GM19099 (cell line): ENCODE data around the gene CBX1.

Experiments used
- POLR2A ChIP-seq: IDR thresholded peaks from 3 replicates; pipeline ENCODE4 v1.6.1; 2011; ENCODE audit warnings: low read depth; ENCODE audit not compliant: insufficient read length; ENCODE audit errors: extremely low read depth

Gene CBX1

DNA sequence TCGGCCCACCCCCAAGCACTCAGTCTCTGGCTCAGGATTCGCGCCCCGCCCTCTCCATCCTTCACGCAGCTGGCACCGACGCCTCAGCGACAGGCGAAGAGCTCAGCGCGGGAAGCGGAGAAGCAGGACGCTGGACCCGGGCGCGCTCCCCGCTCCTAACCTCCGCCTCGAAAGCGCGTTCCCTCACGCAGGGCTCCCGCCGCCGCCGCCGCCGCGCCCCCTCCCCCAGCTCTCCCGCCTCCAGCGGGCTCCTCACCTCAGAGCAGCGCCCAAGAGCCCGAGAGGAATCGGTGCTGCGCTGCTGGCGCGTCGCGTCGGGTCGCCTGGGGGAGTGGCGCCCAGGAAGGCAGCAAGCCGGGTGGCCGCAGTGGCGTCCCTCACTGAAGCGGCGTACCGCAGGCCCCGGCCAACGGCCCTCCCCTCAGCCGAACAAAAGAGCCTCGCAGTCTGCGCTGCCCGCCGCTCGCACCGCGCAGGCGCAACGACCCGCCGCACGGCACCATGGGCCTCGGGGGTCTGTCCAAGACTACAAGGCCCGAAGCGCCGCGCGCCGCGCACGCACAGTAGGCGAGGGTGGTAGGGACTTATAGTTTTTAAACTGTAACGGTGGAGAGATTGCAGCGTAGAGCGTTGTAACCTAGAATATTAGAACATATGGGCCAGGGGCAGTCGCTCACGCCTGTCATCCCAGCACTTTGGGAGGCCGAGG is at the start of gene CBX1:
Gene CBX1, minus strand, starts transcription at position 467 of the 709 bp plus-strand sequence. CDS start 24,474 bp downstream, outside the sequence.
- TF ChIP-seq POLR2A = peak; percentile 64

DNA sequence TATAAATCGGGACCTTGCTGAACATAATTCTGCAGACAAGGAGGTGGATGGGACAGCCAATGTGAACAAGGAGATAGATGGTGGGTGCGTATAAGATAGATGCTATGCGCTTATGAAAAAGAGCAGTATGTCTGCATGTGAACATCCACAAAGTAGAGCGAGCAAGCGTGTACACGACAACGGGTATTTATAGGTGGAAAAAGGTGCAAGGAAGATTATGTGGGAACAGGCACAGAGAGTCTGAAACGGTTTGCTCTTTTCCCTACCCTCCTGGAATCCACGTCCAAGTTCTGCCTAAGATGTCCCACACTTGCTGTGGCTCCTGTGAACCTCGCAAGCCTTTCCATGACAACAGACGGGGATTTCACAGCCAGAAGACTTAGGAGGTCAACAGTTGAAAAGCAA is 49.3 kb upstream of the CBX1 start:
- TF ChIP-seq POLR2A = no peak

DNA sequence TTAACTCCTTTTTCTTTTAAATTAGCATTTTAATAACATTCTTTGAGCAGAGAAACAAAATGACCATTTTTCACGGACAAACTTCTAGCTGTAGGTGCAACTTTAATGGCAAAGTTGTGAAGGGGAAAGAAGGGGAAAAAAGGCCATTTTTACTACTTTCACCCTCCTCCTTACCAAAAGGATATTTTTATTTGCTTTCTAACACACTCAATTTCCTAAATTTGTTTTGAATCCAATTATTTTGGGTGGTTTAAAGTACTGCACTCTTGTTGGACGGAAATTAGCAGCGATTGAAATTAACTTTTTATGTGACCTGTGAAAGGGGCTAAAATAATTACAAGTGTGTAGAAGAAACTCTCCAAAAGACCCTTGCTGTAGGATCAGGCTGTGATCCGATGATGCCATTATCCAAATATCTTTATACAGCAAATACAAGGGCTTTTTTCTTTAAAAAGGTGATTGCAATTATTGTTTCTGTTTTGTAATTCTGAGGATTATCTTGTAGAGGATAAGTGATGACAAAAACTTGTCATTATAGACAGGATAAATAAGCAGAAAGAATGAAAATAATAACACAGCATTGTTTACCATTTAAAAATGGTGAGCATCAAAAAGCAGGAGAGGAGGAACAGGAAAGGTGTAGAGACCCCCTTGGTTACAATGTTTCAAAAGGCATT is 48.6 kb upstream of the CBX1 start:
- no peak for TF ChIP-seq POLR2A

DNA sequence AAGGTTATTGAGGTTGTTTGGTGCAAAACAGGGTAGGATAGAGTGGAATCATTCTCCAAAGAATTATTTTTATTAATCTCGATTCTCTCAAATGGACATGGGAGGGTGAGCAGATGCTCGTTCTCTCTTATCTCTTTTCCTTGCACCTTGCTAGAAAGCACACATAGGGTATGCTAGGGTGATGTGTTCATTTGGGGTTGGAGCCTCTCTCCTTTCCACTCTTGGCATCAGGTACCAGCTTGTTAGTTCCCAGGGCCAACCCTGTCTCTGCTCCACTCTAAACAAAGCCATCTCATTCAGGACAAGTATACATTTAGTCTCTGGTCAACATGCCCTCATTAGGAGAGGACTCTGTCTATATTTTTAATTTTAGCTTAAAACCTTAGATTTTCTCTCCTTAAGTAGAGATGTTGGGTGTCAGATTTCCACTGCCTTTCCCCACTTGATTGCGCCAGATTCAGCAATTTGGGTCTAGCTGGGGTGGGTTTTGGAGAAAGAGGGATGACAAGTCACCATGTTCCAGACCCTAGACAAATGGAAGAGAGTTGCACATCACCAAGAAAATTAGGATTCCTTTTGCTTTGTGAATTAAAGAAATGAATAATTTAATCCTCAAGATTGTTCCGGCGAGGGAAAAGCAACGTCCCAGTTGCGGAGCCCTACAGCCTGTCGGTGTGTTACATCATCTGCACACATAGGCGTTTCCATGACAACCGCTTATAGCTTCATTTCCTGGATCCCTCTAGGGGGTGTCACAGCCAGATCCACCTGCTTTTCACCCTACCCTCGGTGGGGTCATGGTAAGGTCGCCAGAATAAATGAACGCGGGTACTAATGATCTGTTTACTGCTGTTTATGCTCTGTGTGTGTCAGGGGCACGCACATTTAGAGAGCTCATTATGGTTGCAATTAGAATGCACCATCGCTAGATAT is 47.8 kb upstream of the CBX1 start:
- no peak for TF ChIP-seq POLR2A

DNA sequence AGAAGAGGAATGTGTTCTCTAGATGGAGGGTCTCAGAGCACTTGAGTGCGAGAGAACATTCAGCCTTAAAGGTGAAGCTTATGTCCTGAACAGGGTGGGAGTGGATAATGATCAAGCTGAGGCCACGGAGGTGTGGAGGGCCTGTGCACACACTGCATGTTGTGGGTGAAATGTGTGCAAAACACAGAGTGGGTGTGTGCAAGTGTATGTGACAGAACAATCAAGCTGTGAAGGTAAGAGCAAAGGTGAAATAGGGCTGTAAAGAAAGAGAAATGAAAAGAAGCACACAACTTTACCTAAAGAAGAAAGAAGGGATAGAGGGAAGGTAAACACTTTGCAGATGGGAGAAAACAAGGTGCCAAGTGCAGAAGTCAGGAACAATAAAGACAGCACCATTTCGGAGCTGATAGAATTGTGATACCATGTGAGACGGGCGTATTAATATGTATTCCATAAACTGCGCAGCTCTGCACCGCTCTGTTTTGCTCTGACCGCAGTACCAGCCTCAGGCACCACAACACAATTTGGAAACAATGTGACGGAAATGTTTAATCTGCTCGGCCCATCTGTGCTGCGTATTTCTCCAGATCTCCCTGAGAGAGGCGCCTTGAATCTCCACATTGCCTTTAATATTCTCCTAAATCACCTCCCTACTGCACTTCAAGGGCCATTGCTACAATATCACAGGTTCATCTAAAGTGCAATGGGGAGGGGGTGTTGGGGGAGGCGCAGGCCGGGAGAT is 46.9 kb upstream of the CBX1 start:
- TF ChIP-seq POLR2A = no peak

DNA sequence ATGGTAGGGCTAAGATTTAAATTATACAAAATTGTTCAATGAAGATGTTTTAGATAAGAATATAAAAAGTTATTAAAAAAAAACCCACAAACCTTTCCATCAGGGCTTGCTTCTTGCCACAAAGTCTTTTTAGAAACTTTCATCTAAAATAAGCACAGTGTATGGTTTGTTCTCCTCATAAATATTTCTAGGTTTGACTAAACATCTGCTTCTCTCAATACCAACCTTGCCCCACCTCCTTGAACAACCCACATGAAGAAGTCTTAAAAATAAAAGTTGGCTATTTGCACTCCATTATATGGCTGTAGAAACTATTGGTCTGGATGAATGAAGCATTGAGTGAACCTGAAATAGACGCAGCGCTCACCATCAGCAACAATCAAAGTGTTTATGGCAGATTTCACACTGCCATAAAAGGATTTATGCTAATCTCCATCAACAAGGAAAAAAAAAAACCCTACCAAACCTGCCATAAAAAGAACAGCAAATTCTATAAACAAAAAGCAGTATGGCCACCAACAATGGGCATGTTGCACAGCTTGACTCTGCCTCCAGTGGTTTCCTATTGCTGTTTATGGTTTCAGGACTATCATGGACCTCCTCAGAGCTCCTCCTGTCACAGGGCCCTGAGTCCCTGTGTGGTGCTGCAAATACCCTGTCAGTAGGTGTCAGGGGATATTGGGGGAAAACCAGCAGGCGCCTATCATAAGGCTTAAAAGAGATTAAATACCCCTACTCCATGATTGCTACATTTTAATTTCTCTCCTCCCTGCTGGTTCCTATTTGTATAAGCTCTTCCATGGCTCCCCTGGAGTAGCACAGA is 43.9 kb upstream of the CBX1 start:
- TF ChIP-seq POLR2A = no peak

DNA sequence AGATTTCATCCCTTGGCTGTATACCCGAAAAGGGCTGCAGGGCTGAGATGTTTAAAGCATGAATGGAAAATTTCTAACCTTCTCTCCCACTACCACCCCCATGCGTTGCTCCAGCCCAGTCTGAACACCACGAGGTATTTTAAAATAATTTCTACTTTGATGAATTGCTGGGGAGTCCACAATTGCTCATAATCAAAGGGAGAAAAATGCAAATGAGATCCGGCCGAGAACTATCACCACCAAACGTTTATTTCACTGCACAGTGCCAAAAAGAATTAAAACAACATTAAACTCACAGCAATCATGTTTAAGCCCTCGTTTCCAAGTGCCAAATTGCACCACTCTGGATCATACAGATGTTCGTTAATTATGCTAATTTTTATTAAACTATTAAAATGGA is 43.0 kb upstream of the CBX1 start:
- TF ChIP-seq POLR2A = no peak

DNA sequence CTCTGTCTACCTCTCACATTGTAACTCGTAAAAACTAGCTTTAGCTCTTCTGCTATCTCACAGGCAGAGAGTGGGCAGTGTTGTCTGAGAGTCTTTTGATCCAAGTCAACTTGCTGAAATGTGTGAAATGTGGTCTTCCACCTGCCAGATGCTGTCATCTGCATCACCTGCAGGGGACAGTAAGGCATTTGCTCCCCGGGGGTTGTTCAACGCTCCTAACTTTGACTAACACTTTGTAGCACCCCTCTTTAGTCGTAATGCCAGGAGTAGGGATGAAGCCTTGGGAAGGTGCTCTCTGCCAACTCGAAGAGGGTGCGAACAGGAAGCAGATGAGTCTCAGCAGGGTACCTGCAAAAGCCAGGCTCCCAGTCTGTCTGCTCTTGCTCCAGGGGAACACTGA is 42.4 kb upstream of the CBX1 start:
- no peak for TF ChIP-seq POLR2A

DNA sequence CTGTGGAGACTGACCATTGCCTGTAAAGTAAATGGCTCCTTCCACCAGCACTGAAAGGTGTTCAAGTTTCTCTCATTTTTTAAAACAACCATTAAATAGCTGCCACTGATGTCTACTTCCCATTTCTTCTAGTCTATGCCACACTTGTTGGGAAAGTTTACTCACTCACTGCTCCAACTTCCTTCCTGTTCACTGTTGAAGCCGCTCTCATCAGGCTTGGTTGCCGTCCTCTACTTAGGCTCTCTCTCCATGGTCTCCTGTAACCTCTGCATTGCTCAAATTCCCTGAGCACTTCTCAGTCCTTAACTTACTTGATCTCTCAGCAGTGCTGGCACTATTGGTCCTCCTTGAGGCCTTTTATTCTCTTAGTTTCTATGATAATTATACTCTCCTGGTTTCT is 38.7 kb upstream of the CBX1 start:
- no peak for TF ChIP-seq POLR2A

DNA sequence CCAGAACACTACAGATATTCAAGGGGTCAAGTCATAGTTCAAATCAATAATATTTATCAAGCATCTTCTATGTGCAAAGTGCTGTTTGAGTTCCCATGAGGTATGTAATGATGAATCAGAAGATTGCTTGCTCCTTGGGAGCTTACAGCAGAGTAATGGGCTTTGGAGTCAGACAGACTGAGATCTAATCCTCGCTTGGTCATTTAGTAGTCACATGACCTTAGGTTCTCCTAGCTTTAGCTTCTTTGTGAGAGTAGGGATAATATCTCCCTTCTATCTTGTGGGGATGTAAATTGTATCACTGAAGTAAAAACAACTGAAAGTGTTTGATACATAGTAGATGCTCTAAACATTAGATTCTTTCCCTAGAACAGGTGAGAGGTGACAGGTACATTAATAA is 36.4 kb upstream of the CBX1 start:
- no peak for TF ChIP-seq POLR2A

DNA sequence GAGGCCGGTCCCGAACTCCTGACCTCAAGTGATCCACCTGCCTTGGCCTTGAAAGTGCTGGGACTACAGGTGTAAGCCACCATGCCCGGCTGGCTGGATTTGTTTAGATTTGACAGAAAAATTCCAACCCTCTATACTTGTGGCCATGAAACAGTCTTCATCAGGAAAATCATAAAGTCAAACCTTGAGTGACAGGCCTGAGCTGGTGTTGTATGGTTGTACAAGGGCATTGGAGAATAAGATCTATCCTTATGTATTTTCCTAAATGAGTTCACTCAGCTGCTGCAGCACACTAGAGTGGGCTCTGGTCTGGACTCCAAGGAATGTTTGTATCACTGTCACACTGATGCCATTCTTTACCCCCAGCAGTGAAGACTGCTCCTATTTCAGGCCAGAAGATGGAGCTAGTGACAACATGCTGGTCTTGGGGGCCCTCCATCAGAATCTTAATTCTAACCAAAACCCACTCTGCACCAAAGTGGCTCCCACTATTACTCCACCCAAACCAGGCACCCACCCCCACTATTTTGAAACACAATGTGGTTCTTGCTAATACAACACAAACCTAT is 33.7 kb upstream of the CBX1 start:
- no peak for TF ChIP-seq POLR2A

DNA sequence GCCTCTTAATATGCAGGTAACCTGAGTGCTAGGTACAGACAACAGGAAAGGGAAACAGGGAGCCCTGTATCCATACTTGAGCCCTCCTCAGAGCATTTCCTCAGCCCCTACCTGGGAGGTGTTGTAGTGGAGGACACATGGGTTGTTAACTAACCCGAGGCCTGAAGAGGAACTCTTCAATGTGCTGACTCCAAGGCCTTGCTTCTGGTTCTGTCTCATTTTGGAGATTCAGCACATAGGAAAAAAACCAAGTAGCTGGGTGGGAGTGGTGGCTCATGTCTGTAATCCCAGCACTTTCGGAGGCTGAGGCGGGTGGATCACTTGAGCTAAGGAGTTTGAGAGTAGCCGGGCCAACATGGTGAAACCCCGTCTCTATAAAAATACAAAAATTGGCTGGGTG is 31.1 kb upstream of the CBX1 start:
- TF ChIP-seq POLR2A = no peak

DNA sequence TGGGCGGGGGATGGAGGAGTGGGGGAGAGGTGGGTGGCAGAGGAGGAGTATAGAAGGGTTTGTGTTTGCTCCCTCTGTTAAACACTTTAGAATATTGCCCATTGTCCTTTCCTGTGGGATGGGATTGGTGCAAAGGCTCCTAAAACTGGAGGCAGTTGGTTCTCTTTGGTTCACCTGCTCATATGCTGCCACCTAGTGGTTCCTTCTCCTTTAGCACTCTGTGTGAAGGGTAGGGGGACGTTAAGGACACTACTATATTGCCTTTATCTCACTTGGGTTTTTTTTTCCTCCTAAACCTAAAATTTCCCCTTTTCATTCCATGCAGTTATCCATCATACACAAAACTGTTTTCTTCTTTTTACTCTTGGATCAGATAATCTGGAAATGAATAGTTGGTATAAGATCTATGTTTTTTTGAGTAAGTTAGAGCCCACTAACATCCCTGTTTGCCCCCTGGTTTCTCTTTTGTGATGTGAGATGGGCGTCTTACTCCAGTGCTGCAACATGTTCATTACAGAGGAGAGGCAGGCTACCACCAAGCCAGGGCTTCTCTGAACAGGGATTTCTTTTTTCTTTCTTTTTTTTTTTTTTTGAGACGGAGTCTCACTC is 30.0 kb upstream of the CBX1 start:
- TF ChIP-seq POLR2A = no peak

DNA sequence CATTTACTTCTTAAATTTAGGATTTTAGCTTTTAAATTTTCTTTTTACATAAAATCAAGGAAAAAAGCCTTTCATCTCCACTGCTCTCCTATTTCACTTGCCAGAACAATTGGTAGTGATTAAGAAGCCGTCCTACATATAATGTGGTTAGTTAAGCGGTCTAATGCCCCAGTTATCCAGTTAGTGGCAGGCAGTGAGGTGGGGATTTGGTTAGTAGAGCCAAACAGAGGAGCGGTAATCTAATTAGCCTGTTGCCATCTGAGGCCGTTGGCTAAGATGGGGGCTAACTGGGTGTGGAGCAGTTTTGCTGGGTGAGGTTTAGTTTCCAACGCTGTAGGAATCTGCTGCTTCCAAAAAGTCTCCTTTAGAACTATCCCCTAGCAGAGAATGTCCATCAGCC is 28.7 kb upstream of the CBX1 start:
- no peak for TF ChIP-seq POLR2A

DNA sequence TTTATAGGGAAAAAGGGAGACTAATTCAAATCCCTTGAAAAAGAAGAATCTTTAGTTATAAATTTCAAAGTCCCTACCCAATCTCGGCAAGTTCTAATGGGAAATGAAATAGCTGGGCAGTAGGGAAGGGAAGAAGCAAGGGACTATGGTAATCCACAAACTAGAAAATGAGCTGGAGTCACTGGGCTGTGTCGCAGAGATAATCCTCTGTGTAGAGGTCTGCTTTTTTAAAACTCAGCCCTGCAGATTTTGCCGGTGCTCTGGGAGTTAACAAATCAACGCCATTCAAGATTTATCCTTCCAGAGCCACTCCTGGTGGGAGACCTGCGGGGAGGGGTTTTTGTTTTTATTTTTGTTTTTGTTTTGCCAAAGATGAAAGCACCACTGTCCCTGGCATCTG is 27.1 kb upstream of the CBX1 start:
- TF ChIP-seq POLR2A = no peak
